Measurements from ENCODE around the gene KRT33B.
"Not testable (repeated sequence)": the region's sequence is repeated elsewhere in the genome, so short reads cannot be mapped to it uniquely, and the experiment has no call there.

The KRT33B gene

GRCh38 chr17:41347869-41348760 lies 21.5 kb downstream of the KRT33B start:
- no peak for DNase-seq (ENCODE audit: low read depth in 2 of 2)

GRCh38 chr17:41346421-41346820 lies 23.2 kb downstream of the KRT33B start:
- DNase-seq (ENCODE audit: low read depth in 2 of 2), result not testable (repeated sequence)

- DNase-seq (ENCODE audit: low read depth in 2 of 2), result no peak
Observed at GRCh38 chr17:41345992-41346391, 23.6 kb downstream of the KRT33B start.

- DNase-seq (ENCODE audit: low read depth in 2 of 2), result no peak
Observed at GRCh38 chr17:41343029-41343428, 26.6 kb downstream of the KRT33B start.

- DNase-seq (ENCODE audit: low read depth in 2 of 2), result peak in 1 of 2 donors; percentile 13
Observed at GRCh38 chr17:41340934-41341861, 28.4 kb downstream of the KRT33B start.

- no peak for DNase-seq (ENCODE audit: low read depth in 2 of 2)
Observed at GRCh38 chr17:41340494-41340893, 29.1 kb downstream of the KRT33B start.

- no peak for DNase-seq (ENCODE audit: low read depth in 2 of 2)
Observed at GRCh38 chr17:41339571-41340172, 29.9 kb downstream of the KRT33B start.

GRCh38 chr17:41338961-41339485 lies 30.6 kb downstream of the KRT33B start:
- DNase-seq (ENCODE audit: low read depth in 2 of 2), result no peak

- no peak for DNase-seq (ENCODE audit: low read depth in 2 of 2)
Observed at GRCh38 chr17:41335747-41336146, 33.9 kb downstream of the KRT33B start.

- DNase-seq (ENCODE audit: low read depth in 2 of 2), result no peak
Observed at GRCh38 chr17:41334385-41335305, 35.0 kb downstream of the KRT33B start.

GRCh38 chr17:41333836-41334235 lies 35.8 kb downstream of the KRT33B start:
- DNase-seq (ENCODE audit: low read depth in 2 of 2), result no peak

GRCh38 chr17:41333098-41333497 lies 36.5 kb downstream of the KRT33B start:
- DNase-seq (ENCODE audit: low read depth in 2 of 2), result no peak

GRCh38 chr17:41332239-41332638 lies 37.4 kb downstream of the KRT33B start:
- DNase-seq (ENCODE audit: low read depth in 2 of 2), result no peak

GRCh38 chr17:41331606-41332005 lies 38.0 kb downstream of the KRT33B start:
- no peak for DNase-seq (ENCODE audit: low read depth in 2 of 2)

GRCh38 chr17:41329279-41329948 lies 40.2 kb downstream of the KRT33B start:
- no peak for DNase-seq (ENCODE audit: low read depth in 2 of 2)

GRCh38 chr17:41328207-41328606 lies 41.4 kb downstream of the KRT33B start:
- no peak for DNase-seq (ENCODE audit: low read depth in 2 of 2)

- no peak for DNase-seq (ENCODE audit: low read depth in 2 of 2)
Observed at GRCh38 chr17:41327411-41328120, 42.0 kb downstream of the KRT33B start.

- DNase-seq (ENCODE audit: low read depth in 2 of 2), result no peak
Observed at GRCh38 chr17:41326173-41327145, 43.2 kb downstream of the KRT33B start.

All from stimulated activated CD8-positive, alpha-beta memory T cell treated with anti-CD3 and anti-CD28 coated beads, Interleukin-7, amount 100 ng/mL, for 1 hour (primary cell).